CD4-positive, alpha-beta T cell treated with Interleukin-15 for 4 hours (primary cell): ENCODE measurements around the gene TREML1.

Experiments used
- DNase-seq: peaks from one replicate; pipeline ENCODE4 v3.0.0-alpha.2; 2020; ENCODE audit warnings: low spot score

The TREML1 gene

DNA sequence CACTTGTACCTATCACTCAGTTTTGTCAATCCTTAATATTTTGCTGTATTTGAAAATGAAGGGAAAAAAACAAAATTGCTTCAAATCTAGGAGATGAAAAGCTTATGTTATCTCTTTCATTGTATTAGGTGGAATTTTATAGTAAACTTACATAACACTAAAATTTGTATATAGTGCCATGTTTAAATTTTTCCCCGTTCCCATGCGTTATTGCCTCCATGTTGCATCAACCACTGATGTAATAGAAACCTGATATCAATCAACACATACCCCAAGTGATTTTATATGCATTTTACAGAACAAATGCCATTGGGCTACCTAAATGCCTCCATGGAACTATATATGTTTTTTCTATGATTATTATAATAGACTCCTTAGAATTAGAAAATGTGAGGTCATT is 23.5 kb upstream of the TREML1 start:
- DNase-seq: no peak

GRCh38 chr6:41177287-41177686 is 23.1 kb upstream of the TREML1 start:
- DNase-seq: no peak

GRCh38 chr6:41176189-41176588 is 22.0 kb upstream of the TREML1 start:
- DNase-seq: no peak

DNA sequence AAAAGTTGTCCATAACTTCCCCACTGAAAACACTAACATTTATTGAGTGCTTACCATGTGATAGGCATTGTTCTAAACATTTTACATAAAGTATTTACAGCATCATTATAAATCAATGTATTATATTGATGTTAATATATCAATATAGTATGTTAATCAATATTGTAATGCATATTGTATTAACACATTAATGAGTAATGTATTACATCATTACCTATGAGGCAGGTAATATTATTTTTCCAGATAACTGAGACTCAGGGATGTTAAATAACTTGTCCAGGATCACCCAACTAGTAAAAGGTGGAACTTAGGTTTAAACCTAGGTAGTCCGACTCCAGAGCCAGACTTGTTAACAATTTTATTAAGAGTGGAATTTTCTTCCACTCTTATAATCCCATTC is 20.9 kb upstream of the TREML1 start:
- no peak for DNase-seq

- DNase-seq: no peak
Observed at GRCh38 chr6:41174610-41175009, 20.5 kb upstream of the TREML1 start.

GRCh38 chr6:41171908-41172307 is 17.8 kb upstream of the TREML1 start:
- no peak for DNase-seq

- no peak for DNase-seq
Observed at GRCh38 chr6:41170547-41171160, 16.5 kb upstream of the TREML1 start.

DNA sequence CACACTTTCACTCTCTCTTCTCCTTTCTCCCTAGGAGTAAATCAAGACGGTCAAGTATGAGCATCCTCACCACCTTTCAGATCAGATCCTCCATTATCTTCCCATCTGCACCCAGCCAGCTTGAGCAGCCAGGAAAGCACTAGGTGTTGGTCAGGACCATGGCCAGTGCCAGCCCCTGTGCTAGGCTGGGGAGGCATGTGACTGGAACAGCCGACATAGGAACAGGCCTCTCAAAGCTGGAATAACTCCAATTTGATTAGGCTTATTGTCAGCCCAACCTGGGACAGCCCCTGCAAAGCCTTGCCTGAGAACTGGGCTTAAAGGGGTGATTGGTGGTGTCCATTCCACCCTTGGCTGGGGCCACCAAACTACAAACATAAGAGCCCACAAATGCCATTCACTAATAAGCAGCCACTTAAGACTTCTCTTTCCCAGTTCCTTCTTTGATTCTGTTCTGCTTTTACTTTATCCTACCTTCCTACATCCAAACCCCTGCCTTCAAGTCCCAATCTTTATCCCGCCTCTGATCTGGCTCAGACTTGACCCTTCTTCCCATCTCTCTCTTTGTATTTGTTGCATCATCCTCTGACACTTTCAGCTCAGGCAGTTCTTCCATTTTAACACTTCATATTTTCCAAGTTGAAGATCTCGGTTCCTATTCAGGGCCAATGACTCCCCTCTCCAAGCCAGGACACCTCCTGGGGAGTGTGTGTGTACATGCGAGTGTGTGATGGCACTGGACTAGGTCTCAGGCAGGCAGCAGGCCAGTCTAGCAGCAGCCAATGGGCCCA is 13.2 kb upstream of the TREML1 start:
- DNase-seq: no peak

GRCh38 chr6:41164551-41165120 is 10.5 kb upstream of the TREML1 start:
- no peak for DNase-seq

DNA sequence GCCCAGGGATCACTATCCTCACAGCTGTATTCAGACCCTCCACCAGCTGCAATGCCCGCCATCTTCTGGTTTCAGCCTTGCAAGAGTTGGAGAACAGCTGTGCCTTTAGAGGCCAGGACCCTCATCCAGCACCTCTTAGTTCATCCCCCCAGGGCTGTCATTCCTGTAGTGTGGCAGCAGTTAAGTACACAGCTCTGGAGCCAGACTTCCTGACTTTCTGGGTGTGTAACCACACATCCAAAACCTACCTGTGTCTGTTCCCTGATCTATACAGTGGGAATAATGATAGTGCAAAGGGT is 9.2 kb upstream of the TREML1 start:
- DNase-seq: no peak

- DNase-seq: no peak
Observed at GRCh38 chr6:41162687-41163418, 8.7 kb upstream of the TREML1 start, which contains the start of gene TREM2. TSS of gene TREM2 (minus strand) at chr6:41163116. CDS start at chr6:41163082, 34 bp downstream.

GRCh38 chr6:41161851-41162552 is 7.9 kb upstream of the TREML1 start:
- DNase-seq: no peak

GRCh38 chr6:41161380-41161779 is 7.2 kb upstream of the TREML1 start:
- no peak for DNase-seq

- no peak for DNase-seq
Observed at GRCh38 chr6:41160933-41161332, 6.8 kb upstream of the TREML1 start.

DNA sequence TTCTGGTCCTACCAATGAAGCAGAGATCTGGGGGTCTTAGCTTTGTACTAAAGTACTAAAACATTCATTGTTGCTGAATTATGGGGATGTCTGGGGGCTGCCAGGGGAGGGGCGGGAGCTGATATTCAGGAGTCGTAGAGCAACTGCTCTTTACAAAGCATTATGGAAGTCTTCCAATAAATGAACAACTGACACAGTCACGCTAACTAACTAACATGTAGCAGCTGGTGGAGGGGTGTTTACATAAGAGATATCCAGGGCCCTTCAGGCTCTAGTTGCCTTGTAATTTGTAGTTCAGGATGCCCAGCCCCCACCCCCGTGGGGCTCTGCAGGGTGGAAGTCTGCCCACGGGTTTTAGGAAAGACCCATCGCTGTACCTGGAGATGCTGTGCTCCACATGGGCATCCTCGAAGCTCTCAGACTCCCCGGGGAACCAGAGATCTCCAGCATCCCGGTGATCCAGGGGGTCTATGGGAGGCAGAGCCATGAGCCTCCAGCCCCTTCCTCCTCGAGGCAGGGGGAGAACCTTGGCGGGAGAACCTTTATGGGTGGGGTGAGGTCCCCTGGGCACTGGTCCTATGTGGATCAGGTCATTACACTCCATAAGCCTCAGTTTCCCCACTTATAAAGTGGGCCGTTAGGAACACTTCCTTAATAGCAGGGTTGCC is 5.4 kb upstream of the TREML1 start:
- no peak for DNase-seq

DNA sequence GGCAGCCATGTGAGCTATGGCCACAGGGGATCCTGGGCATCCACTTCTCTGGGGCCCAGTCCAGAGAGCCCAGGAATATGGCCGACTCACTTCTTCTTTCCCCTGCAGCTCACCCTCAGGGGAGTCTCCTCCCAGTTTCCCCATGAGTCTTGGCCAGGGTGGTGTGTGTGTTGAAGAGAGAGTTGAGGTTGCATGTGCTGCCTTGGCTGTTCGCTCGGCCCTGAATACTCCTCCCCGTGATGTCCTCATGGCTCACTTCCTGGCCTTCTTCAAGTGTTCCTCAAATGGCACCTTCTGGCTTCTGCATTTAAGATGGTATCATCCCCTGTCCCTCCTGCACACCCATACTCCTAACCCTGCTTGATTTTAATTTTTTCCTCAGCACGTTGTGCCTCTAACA is 3.2 kb upstream of the TREML1 start:
- no peak for DNase-seq

GRCh38 chr6:41156771-41157170 is 2.6 kb upstream of the TREML1 start:
- no peak for DNase-seq

- no peak for DNase-seq
Observed at GRCh38 chr6:41156001-41156400, 1.9 kb upstream of the TREML1 start.

GRCh38 chr6:41155132-41155805 is 1.1 kb upstream of the TREML1 start:
- no peak for DNase-seq

- DNase-seq: no peak
Observed at GRCh38 chr6:41153451-41153850, 696 bp downstream of the TREML1 start.

- DNase-seq: no peak
Observed at GRCh38 chr6:41150671-41151070, 3.5 kb downstream of the TREML1 start.
